Measurements from ENCODE around the gene CACNB2. TPM values are rescaled to one million over a fixed set of nuclear protein-coding genes. Genes with fewer than 3 reads are reported as not detected.

Gene CACNB2
- total RNA-seq, 1 experiment from 2014 or later = not detected

DNA sequence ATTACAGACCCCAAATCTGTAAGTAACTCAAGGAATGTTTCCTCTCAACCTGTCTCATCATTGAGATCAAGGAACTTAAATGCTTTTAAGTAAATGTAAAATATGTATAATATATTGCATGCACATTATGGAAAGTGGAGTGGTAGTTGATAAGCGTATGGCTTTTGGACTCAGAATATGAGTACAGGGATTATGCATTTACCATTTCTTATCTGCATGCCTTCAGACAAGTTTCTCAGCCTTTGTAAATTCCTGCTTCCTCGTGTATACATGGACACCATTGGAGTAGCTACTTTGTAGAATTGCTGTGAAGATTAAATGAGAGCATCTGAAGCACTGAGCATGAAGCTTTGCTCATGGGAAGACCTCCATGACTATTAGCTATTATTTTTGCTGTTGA is 70.5 kb downstream of the CACNB2 start:
- Mint-ChIP-seq H3K4me1 (ENCODE audit: low read depth, unreplicated experiment) (no peaks in the 10 kb centered on the region), H3K36me3 (ENCODE audit: insufficient read depth, unreplicated experiment) (no peaks in the 10 kb centered on the region), H3K4me3 (ENCODE audit: low read depth, unreplicated experiment) (no peak overlapping the region), H3K9me3 (ENCODE audit: low read depth, unreplicated experiment) (no peaks in the 10 kb centered on the region), H3K27me3 (ENCODE audit: unreplicated experiment) (peaks cover 13% of the 10 kb centered on the region), H3K27ac (ENCODE audit: unreplicated experiment) (no peak overlapping the region)
- CTCF ChIA-PET = no interaction called here
- BruUV-seq (replicated peaks) = no TSS peak
- DNase-seq = no peak
- TF ChIP-seq, protein P1, sequence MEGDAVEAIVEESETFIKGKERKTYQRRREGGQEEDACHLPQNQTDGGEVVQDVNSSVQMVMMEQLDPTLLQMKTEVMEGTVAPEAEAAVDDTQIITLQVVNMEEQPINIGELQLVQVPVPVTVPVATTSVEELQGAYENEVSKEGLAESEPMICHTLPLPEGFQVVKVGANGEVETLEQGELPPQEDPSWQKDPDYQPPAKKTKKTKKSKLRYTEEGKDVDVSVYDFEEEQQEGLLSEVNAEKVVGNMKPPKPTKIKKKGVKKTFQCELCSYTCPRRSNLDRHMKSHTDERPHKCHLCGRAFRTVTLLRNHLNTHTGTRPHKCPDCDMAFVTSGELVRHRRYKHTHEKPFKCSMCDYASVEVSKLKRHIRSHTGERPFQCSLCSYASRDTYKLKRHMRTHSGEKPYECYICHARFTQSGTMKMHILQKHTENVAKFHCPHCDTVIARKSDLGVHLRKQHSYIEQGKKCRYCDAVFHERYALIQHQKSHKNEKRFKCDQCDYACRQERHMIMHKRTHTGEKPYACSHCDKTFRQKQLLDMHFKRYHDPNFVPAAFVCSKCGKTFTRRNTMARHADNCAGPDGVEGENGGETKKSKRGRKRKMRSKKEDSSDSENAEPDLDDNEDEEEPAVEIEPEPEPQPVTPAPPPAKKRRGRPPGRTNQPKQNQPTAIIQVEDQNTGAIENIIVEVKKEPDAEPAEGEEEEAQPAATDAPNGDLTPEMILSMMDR (IDR thresholded peaks at IDR 0.05; ENCODE audit: unreplicated experiment) = no peak
- intact Hi-C loops (cut with micrococcal nuclease; ENCODE audit: unreplicated experiment) = no loop called here

DNA sequence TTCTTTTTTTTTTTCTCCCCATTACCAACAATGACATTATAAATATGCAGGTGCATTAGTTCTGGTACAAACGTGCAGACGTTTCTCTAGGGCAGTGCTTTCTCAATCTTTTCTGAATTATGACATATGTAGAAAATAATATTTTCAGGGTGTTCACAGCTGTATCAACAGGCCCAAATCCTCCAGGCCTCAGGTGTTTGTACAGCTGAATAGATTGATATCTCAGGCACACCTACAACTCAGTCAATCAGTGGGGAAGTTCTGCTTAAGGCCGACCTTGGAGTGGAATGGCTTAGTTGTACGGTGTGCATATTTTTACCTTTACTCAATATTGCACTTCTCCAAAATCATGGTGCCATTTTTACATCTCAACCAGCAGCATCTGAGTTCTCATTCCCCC is 71.6 kb downstream of the CACNB2 start:
- intact Hi-C loops (cut with micrococcal nuclease; ENCODE audit: unreplicated experiment) = no loop called here
- CTCF ChIA-PET = no interaction called here

DNA sequence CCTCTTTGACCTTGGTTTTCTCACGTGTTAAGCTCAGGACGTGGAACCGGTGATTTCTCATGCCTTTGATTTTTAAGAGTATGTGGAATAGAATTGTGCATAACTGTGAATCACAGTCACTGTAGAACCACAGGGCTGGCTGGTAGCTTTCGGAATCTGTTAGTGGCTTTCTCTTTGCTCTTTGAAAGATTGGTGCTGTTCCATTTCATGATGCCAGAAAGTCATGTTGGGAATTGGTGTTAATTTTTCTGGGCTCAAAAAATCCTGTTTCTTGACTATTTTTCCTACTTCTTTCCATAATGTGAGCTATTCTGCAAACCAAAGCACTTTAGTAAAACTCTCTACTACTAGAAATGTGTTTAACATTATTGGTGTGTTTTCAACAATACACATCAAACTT is 73.0 kb downstream of the CACNB2 start:
- H3K27me3 Mint-ChIP-seq (ENCODE audit: unreplicated experiment) = no peaks in the 10 kb centered on the region
- H3K9me3 Mint-ChIP-seq (ENCODE audit: low read depth, unreplicated experiment) = no peaks in the 10 kb centered on the region
- TF ChIP-seq, protein P1 (IDR thresholded peaks at IDR 0.05; ENCODE audit: unreplicated experiment) = no peak
- CTCF ChIA-PET = interaction anchor here (0.7 kb wide), 1 partner anchor 216 kb away, joined by 3 read pairs; no protein-coding TSS in a partner anchor
- intact Hi-C loops (cut with micrococcal nuclease; ENCODE audit: unreplicated experiment) = no loop called here
- H3K36me3 Mint-ChIP-seq (ENCODE audit: insufficient read depth, unreplicated experiment) = no peaks in the 10 kb centered on the region
- BruUV-seq (replicated peaks) = no TSS peak
- H3K27ac Mint-ChIP-seq (ENCODE audit: unreplicated experiment) = no peak overlapping the region
- no peaks in the 10 kb centered on the region for H3K4me1 Mint-ChIP-seq (ENCODE audit: low read depth, unreplicated experiment)
- no peak for DNase-seq
- no peak overlapping the region for H3K4me3 Mint-ChIP-seq (ENCODE audit: low read depth, unreplicated experiment)

More for the DNA sequence above, 71.6 kb downstream of the CACNB2 start:
- no peak for DNase-seq
- H3K27me3 Mint-ChIP-seq (ENCODE audit: unreplicated experiment) = peaks cover 1% of the 10 kb centered on the region
- no peak overlapping the region for H3K4me3 Mint-ChIP-seq (ENCODE audit: low read depth, unreplicated experiment)
- no peaks in the 10 kb centered on the region for H3K9me3 Mint-ChIP-seq (ENCODE audit: low read depth, unreplicated experiment)
- no peaks in the 10 kb centered on the region for H3K36me3 Mint-ChIP-seq (ENCODE audit: insufficient read depth, unreplicated experiment)
- no peaks in the 10 kb centered on the region for H3K4me1 Mint-ChIP-seq (ENCODE audit: low read depth, unreplicated experiment)
- TF ChIP-seq, protein P1 (IDR thresholded peaks at IDR 0.05; ENCODE audit: unreplicated experiment) = no peak
- no peak overlapping the region for H3K27ac Mint-ChIP-seq (ENCODE audit: unreplicated experiment)
- no TSS peak for BruUV-seq (replicated peaks)

DNA sequence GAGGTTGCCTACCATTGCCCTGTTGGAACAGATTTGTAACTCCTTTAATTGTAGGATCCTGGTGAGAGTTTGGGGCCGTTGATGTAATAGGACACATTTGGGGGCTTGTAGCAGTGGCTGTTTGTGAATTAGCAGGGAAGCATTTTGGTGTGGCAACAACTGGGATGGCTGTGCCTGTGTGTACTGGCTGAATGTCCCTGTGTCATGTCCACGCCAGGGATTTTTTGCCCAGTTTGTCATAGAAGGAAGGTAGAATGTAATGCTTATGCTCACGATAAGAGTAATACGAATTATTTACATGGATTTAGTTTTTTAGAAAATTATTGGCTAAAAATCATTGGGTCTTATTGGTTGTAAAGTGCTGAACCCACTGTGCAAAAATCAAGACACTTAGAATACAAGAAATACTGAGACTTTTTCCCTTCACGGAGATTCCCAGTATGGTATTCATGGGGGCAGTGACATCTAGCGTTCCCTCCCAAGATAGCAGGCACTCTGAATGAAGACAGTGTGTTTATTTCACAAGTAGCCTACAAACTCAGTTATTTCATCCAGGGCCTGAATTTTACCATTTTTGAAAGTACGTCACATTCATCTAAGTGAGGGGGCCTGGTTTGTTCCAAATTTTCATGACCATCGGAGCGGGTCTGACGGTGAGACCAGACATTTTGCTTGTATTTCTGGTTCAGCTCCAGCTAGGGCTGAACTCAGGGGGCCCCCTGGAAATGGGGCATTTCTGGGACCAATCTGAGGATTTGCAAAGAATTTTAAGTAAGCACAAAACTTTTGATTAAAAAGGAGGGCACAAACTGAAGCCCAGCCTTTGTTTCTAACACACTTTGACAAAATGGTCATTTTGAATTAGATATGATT is 74.7 kb downstream of the CACNB2 start:
- no peaks in the 10 kb centered on the region for H3K9me3 Mint-ChIP-seq (ENCODE audit: low read depth, unreplicated experiment)
- H3K4me3 Mint-ChIP-seq (ENCODE audit: low read depth, unreplicated experiment) = no peak overlapping the region
- intact Hi-C loops (cut with micrococcal nuclease; ENCODE audit: unreplicated experiment) = loop anchor here (2.0 to 5.0 kb wide), 2 partner anchors 304 to 608 kb away; no protein-coding TSS in a partner anchor
- CTCF ChIA-PET = no interaction called here
- TF ChIP-seq, protein P1 (IDR thresholded peaks at IDR 0.05; ENCODE audit: unreplicated experiment) = peak; percentile 57
- no peaks in the 10 kb centered on the region for H3K27me3 Mint-ChIP-seq (ENCODE audit: unreplicated experiment)
- H3K27ac Mint-ChIP-seq (ENCODE audit: unreplicated experiment) = no peak overlapping the region
- peak; percentile 44 for DNase-seq
- no peaks in the 10 kb centered on the region for H3K4me1 Mint-ChIP-seq (ENCODE audit: low read depth, unreplicated experiment)
- no TSS peak for BruUV-seq (replicated peaks)
- H3K36me3 Mint-ChIP-seq (ENCODE audit: insufficient read depth, unreplicated experiment) = no peaks in the 10 kb centered on the region

Data from Calu3 (cell line).